GM19324 (cell line): Measurements from ENCODE around the gene SH3PXD2A.

Source experiments
- ATAC-seq: cut with Tn5 transposase; IDR thresholded peaks from one replicate; pipeline ENCODE4 v1.9.1; 2021; ENCODE audit warnings: mild to moderate bottlenecking, moderate library complexity; ENCODE audit not compliant: unreplicated experiment, low FRiP score

The SH3PXD2A gene

GRCh38 chr10:103544657-103545310 lies 310.6 kb downstream of the SH3PXD2A start:
- ATAC-seq = no peak
